ENCODE measurements around the gene MICAL1. TPM values are rescaled to one million over a fixed set of nuclear protein-coding genes. Genes with fewer than 3 reads are reported as not detected.

MICAL1 gene
- total RNA-seq, 4 donors from 2014 or later, result 14.3 to 33.6 (median 21.7) TPM

DNA sequence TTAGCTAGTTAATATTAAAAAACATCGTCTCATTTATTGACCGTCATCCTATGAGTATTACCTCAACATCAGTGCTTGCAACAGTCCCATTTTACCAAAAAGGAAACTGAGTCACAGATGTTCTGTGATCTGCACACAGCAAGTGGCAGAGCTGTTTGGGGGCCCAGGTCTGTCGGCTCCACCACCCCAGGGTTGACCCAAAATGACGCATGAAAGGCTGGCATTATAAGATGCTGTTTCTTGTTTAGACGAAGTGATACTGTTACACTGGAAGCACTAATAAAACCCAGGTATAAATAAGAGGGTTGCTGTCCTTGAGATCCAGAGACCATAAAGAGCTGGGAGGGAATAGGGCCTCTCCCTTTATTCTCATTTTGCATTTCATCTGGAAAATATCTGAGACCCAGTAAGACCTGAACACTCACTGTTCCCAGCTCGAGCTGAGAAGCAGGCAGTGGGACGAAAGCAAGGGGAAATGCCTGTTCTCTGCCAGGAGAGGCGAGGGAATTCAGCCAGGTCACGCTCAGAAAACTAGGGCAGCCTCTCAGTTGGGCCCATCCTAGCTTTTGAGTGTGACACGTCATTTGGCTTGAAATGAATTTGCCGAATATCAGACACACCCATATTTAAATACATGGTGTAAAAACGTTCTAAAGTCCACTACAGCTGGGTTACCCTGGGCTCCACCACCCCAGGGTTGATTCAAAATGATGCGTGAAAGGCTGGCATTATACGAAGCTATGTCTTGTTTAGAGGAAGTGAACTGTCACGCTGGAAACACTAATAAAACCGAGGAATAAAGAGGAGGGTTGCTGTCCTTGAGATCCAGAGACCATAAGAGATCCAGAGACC, 1.4 kb upstream of the MICAL1 start:
- TF ChIP-seq POLR2A (IDR thresholded peaks at IDR 0.05), result peak in 1 of 2 donors; percentile 42
- TF ChIP-seq CTCF (IDR thresholded peaks at IDR 0.05), result no peak
- Histone ChIP-seq H3K27me3 (no peaks in the 10 kb centered on the region), H3K27ac (peak overlapping the region in 1 of 3 donors; percentile 71), H3K4me1 (peaks cover 24 to 44% of the 10 kb centered on the region in 2 donors), H3K9me3 (no peaks in the 10 kb centered on the region), H3K36me3 (no peaks in the 10 kb centered on the region), H3K4me3 (replicated peaks in 1 of 3) (no peak overlapping the region)
- intact Hi-C loops (cut with DNase I), result no loop called here
- 47 to 71% methylated on average over 16 of the region's 16 CpGs for WGBS, 2 donors
- peak; percentile 86 to 89 for DNase-seq

GRCh38 chr6:109456111-109456583, 575 bp upstream of the MICAL1 start:
- H3K27ac ChIP-seq, result peak overlapping the region in 2 of 3 donors; percentile 52 to 71
- H3K9me3 ChIP-seq, result no peaks in the 10 kb centered on the region
- H3K36me3 ChIP-seq, result no peaks in the 10 kb centered on the region
- H3K27me3 ChIP-seq, result no peaks in the 10 kb centered on the region
- H3K4me3 ChIP-seq (replicated peaks in 1 of 3), result peak overlapping the region; percentile 23 to 60 (median 33)
- 15 to 21% methylated on average over 13 to 24 of the region's 38 CpGs for WGBS, 2 donors
- peak in 1 of 2 donors; percentile 1 for TF ChIP-seq POLR2A (IDR thresholded peaks at IDR 0.05)
- TF ChIP-seq CTCF (IDR thresholded peaks at IDR 0.05), result no peak
- peaks cover 22 to 47% of the 10 kb centered on the region in 2 donors for H3K4me1 ChIP-seq
- intact Hi-C loops (cut with DNase I), result no loop called here
- peak; percentile 56 to 80 for DNase-seq

DNA sequence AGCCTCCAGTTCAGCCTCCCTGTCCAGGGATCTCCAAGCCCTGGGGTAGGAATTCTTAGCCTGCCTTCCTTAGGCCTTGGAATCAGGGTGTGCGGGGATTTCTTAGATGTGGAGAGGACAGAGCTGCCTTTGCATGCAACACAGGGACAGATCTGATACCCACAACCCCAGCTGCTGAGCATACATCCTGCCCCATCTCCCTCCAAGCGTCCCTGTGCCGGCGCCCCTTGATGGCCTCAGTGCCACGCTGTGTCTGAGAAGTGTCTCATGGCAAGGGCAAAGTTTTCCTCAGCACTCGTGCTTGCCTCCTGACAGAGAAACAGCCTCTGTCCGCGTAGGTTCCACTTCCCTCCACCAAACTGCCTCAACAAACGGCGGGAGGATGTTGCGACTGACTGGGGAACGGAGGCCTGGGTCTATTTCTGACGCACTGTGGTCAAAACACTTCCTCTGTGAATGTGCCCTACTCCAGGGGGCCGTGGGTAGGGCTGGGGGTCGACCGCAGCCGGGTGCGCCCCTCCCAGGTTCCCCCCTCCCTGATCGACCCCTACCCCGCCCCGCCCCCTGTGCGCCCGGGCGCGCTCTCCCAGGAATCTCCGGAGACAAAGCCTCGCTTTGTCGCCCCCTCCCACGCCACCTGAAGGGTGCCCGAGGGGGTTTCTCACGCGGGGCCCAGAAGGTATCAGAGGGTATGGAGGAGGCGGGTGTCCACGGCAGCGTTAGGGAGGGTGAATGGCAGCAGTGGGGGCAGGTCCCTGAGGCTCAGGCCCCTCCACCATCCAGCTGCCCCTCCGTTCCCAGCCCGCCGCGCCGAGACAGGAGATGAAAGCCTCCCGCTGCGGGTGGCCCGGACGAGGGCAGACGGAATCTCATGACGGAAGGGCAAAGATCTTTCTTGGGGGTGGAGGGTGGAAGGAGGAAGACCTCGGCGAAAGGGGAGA, 806 bp downstream of the MICAL1 start:
- 22 to 49% methylated on average over 21 to 28 of the region's 48 CpGs for WGBS, 2 donors
- Histone ChIP-seq H3K4me1 (peaks cover 11 to 39% of the 10 kb centered on the region in 2 donors), H3K27ac (peak overlapping the region in 2 of 3 donors; percentile 52 to 71), H3K9me3 (no peaks in the 10 kb centered on the region), H3K36me3 (no peaks in the 10 kb centered on the region), H3K27me3 (no peaks in the 10 kb centered on the region), H3K4me3 (replicated peaks in 1 of 3) (peak overlapping the region; percentile 23 to 60 (median 41))
- no peak for TF ChIP-seq CTCF (IDR thresholded peaks at IDR 0.05)
- no peak for TF ChIP-seq POLR2A (IDR thresholded peaks at IDR 0.05)
- DNase-seq, result peak in 1 of 2 donors; percentile 21
- intact Hi-C loops (cut with DNase I), result no loop called here

GRCh38 chr6:109453594-109454495, 1.7 kb downstream of the MICAL1 start:
- no peak overlapping the region for H3K4me3 ChIP-seq (replicated peaks in 1 of 3)
- intact Hi-C loops (cut with DNase I), result no loop called here
- no peaks in the 10 kb centered on the region for H3K9me3 ChIP-seq
- TF ChIP-seq CTCF (IDR thresholded peaks at IDR 0.05) (no peak), POLR2A (IDR thresholded peaks at IDR 0.05) (no peak)
- DNase-seq, result no peak
- 93 to 97% methylated on average over 23 to 27 of the region's 27 CpGs for WGBS, 2 donors
- H3K4me1 ChIP-seq, result peaks cover 11 to 36% of the 10 kb centered on the region in 2 donors
- H3K36me3 ChIP-seq, result no peaks in the 10 kb centered on the region
- H3K27ac ChIP-seq, result no peak overlapping the region
- H3K27me3 ChIP-seq, result no peaks in the 10 kb centered on the region

Data from thyroid gland (tissue), 4 donors.